Suppressor macrophage treated with lipopolysaccharide for 1 hour (primary cell): ENCODE measurements around the gene PRDX3.

Source experiments
- DNase-seq, 3 donors: peaks; one replicate each; pipeline ENCODE4 v3.0.0-alpha.2; 2020 to 2022

PRDX3 gene

GRCh38 chr10:119120413-119120867 is 58.2 kb downstream of the PRDX3 start:
- DNase-seq, result no peak

GRCh38 chr10:119119400-119119799 is 59.2 kb downstream of the PRDX3 start:
- no peak for DNase-seq

- DNase-seq, result no peak
These were observed 60.4 kb downstream of the PRDX3 start for GRCh38 chr10:119118231-119118630.
